ENCODE results near the gene NAA20. TPM values are rescaled to one million over a fixed set of nuclear protein-coding genes. Genes with fewer than 3 reads are reported as not detected.

NAA20 gene
- total and polyA plus RNA-seq, 4 donors = 26.8 to 75.6 (median 39.2) TPM

DNA sequence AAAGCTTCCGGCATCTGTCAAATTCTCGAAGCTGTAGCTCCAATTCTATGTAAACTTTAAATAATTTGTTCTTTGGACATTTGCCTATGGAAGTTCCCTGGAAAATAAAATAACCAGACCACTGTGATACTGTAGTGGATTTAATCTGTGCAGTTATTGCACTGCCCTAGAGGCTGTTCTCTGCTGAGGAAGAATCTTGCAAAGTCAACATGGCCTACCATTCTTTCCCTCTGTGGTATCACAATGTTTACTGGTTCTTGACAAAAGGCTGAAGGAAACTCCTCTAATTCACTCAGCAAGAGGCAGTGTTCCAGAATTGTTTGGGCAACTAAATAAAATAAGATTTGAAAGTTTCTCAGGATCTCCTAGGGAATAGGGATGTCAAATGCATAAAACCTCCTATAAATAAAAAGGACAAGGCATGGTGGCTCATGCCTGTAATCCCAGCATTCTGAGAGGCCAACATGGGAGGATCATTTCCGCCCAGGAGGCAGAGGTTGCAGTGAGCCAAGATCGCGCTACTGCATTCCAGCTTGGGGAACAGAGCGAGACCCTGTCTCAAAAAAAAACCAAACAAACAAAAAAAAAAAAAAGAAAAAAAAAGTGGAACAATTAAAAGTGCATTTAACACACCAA lies 22.7 kb downstream of the NAA20 start (continued):
- TF ChIP-seq, protein P1, sequence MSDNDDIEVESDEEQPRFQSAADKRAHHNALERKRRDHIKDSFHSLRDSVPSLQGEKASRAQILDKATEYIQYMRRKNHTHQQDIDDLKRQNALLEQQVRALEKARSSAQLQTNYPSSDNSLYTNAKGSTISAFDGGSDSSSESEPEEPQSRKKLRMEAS (IDR thresholded peaks at IDR 0.05) = no peak

DNA sequence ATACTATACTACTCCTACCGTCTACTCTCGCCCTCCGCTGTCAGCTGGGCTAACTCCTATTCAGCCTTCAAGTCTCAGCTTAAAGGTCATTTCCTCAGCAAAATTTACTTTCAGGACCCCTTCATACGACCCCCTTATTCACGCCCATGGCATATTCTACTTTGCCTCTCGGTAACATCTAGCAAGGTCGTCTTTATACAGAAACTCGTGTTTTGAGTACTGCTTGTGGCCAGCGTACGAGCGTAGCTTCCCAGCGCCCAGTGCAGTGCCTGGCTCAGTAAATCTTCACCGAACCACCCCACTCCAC lies 34.6 kb downstream of the NAA20 start:
- Histone ChIP-seq H3K27ac (ENCODE audit: low read depth in 1 of 2, low read length in 2 of 2) (peak overlapping the region; percentile 89 to 90), H3K9ac (ENCODE audit: low read depth in 1 of 2, low read length in 2 of 2) (peak overlapping the region; percentile 67 to 92), H3K9me3 (ENCODE audit: control insufficient read depth in 4 of 4, low read length in 3 of 4) (no peaks in the 10 kb centered on the region), H3K27me3 (ENCODE audit: control insufficient read depth in 4 of 4, insufficient read depth in 4 of 4, low read length in 3 of 4) (no peaks in the 10 kb centered on the region), H3K36me3 (ENCODE audit: control insufficient read depth in 4 of 4, insufficient read depth in 3 of 4, low read depth in 1 of 4, low read length in 3 of 4) (peaks cover 0 to 34% (median 30%) of the 10 kb centered on the region in 4 donors), H3K4me1 (ENCODE audit: control insufficient read depth in 4 of 4, insufficient read depth in 4 of 4, low read length in 3 of 4) (peaks cover 2 to 11% (median 7%) of the 10 kb centered on the region in 4 donors), H3K4me3 (ENCODE audit: low read depth in 1 of 3, low read length in 3 of 3) (peak overlapping the region; percentile 84 to 98 (median 91))
- 2% methylated on average over 13 of the region's 13 CpGs for WGBS
- DNase-seq (ENCODE audit: low spot score) = no peak
- TF ChIP-seq HNF4A (conservative IDR thresholded peaks at IDR 0.05) = no peak

DNA sequence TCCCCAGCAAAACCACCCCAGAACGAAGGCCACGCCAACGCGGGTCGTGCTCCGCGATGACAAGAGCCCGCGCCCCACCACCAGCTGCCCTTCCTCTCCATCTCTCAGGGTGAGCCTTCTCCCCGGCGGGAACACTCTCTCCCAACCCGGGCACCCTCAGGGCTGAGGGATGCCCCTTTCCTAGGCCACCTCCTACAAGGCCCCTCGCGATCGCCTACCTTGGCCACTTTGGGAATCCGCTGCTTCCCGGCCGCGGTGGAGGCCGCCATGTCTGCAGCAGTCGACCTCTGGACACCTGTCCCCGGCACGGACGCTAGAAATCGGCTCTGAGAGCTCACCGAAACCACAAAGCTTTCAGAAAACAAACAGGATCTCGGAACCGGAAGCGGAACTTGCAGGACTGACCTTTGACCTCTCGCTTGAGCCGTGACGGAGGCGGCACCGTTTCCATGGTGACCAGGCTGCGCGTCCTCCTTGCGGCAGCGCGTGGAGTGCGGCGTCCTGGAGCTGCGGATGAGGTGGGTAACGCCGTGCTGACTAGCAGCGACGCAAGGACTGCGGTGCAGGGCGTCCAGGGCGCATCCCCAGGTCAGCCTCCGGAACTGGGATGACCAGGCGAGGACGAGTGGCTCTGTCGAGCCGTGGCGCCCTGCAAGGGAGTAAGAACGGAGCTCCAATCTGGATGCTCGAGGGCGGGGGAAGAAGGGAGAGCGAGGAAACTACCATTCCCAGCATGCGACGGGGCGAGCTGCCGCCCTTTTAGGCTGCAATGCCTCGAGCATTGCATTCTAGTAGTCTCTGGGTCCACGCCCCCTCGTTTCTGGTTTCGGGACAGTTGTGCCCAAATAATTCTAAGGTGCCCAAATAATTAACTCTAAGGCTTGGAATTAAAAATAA lies 35.2 kb downstream of the NAA20 start, which contains the start of the genes CFAP61 and CRNKL1:
TSS of gene CFAP61 (plus strand) at position 459 of the 897 bp plus-strand sequence. CDS start 4,122 bp downstream, outside the sequence.
TSS of gene CRNKL1 (minus strand) at position 393 of the 897 bp plus-strand sequence. CDS start at position 269, 124 bp downstream.
- TF ChIP-seq RXRA (IDR thresholded peaks at IDR 0.05) (peak in 1 of 2 donors; percentile 5), TAF1 (conservative IDR thresholded peaks at IDR 0.05) (peak; percentile 70), NR2F2 (IDR thresholded peaks at IDR 0.05) (peak; percentile 86), YY1 (IDR thresholded peaks at IDR 0.05) (peak; percentile 87), RAD21 (IDR thresholded peaks at IDR 0.05) (peak; percentile 2 to 37), SP1 (IDR thresholded peaks at IDR 0.05) (peak; percentile 41), JUND (IDR thresholded peaks at IDR 0.05) (no peak), EGR1 (IDR thresholded peaks at IDR 0.05; ENCODE audit: low read depth in 2 of 2) (peak; percentile 61 to 82), HNF4A (conservative IDR thresholded peaks at IDR 0.05) (peak; percentile 34 to 57), HNF4G (IDR thresholded peaks at IDR 0.05) (no peak), GABPA (IDR thresholded peaks at IDR 0.05 in 1 of 2, conservative IDR thresholded peaks at IDR 0.05 in 1 of 2) (peak; percentile 92 to 98), FOXA2 (IDR thresholded peaks at IDR 0.05) (no peak), FOXA1 (IDR thresholded peaks at IDR 0.05) (no peak)
- TF ChIP-seq, protein P2, sequence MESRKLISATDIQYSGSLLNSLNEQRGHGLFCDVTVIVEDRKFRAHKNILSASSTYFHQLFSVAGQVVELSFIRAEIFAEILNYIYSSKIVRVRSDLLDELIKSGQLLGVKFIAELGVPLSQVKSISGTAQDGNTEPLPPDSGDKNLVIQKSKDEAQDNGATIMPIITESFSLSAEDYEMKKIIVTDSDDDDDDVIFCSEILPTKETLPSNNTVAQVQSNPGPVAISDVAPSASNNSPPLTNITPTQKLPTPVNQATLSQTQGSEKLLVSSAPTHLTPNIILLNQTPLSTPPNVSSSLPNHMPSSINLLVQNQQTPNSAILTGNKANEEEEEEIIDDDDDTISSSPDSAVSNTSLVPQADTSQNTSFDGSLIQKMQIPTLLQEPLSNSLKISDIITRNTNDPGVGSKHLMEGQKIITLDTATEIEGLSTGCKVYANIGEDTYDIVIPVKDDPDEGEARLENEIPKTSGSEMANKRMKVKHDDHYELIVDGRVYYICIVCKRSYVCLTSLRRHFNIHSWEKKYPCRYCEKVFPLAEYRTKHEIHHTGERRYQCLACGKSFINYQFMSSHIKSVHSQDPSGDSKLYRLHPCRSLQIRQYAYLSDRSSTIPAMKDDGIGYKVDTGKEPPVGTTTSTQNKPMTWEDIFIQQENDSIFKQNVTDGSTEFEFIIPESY (IDR thresholded peaks at IDR 0.05) = peak; percentile 6
- TF ChIP-seq, protein P1 (IDR thresholded peaks at IDR 0.05) = peak; percentile 94
- TF ChIP-seq, protein P3, sequence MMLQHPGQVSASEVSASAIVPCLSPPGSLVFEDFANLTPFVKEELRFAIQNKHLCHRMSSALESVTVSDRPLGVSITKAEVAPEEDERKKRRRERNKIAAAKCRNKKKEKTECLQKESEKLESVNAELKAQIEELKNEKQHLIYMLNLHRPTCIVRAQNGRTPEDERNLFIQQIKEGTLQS (IDR thresholded peaks at IDR 0.05) = no peak
- TF ChIP-seq, protein P4, sequence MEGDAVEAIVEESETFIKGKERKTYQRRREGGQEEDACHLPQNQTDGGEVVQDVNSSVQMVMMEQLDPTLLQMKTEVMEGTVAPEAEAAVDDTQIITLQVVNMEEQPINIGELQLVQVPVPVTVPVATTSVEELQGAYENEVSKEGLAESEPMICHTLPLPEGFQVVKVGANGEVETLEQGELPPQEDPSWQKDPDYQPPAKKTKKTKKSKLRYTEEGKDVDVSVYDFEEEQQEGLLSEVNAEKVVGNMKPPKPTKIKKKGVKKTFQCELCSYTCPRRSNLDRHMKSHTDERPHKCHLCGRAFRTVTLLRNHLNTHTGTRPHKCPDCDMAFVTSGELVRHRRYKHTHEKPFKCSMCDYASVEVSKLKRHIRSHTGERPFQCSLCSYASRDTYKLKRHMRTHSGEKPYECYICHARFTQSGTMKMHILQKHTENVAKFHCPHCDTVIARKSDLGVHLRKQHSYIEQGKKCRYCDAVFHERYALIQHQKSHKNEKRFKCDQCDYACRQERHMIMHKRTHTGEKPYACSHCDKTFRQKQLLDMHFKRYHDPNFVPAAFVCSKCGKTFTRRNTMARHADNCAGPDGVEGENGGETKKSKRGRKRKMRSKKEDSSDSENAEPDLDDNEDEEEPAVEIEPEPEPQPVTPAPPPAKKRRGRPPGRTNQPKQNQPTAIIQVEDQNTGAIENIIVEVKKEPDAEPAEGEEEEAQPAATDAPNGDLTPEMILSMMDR (IDR thresholded peaks at IDR 0.05; ENCODE audit: low read depth, low read length, missing input control) = peak; percentile 6
- TF ChIP-seq, protein P5, sequence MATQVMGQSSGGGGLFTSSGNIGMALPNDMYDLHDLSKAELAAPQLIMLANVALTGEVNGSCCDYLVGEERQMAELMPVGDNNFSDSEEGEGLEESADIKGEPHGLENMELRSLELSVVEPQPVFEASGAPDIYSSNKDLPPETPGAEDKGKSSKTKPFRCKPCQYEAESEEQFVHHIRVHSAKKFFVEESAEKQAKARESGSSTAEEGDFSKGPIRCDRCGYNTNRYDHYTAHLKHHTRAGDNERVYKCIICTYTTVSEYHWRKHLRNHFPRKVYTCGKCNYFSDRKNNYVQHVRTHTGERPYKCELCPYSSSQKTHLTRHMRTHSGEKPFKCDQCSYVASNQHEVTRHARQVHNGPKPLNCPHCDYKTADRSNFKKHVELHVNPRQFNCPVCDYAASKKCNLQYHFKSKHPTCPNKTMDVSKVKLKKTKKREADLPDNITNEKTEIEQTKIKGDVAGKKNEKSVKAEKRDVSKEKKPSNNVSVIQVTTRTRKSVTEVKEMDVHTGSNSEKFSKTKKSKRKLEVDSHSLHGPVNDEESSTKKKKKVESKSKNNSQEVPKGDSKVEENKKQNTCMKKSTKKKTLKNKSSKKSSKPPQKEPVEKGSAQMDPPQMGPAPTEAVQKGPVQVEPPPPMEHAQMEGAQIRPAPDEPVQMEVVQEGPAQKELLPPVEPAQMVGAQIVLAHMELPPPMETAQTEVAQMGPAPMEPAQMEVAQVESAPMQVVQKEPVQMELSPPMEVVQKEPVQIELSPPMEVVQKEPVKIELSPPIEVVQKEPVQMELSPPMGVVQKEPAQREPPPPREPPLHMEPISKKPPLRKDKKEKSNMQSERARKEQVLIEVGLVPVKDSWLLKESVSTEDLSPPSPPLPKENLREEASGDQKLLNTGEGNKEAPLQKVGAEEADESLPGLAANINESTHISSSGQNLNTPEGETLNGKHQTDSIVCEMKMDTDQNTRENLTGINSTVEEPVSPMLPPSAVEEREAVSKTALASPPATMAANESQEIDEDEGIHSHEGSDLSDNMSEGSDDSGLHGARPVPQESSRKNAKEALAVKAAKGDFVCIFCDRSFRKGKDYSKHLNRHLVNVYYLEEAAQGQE (IDR thresholded peaks at IDR 0.05) = no peak
- Histone ChIP-seq H3K9ac (ENCODE audit: low read depth in 1 of 2, low read length in 2 of 2) (peak within 1 kb of the TSS; percentile 67 to 92), H3K27me3 (ENCODE audit: control insufficient read depth in 4 of 4, insufficient read depth in 4 of 4, low read length in 3 of 4) (no peaks in the 10 kb centered on the region), H3K9me3 (ENCODE audit: control insufficient read depth in 4 of 4, low read length in 3 of 4) (no peaks in the 10 kb centered on the region), H3K4me3 (ENCODE audit: low read depth in 1 of 3, low read length in 3 of 3) (peak within 1 kb of the TSS; percentile 84 to 98 (median 91)), H3K4me1 (ENCODE audit: control insufficient read depth in 4 of 4, insufficient read depth in 4 of 4, low read length in 3 of 4) (peaks cover 2 to 11% (median 7%) of the 10 kb centered on the region in 4 donors), H3K36me3 (ENCODE audit: control insufficient read depth in 4 of 4, insufficient read depth in 3 of 4, low read depth in 1 of 4, low read length in 3 of 4) (peaks cover 0 to 28% (median 25%) of the 10 kb centered on the region in 4 donors), H3K27ac (ENCODE audit: low read depth in 1 of 2, low read length in 2 of 2) (peak within 1 kb of the TSS; percentile 89 to 90)
- WGBS = under 1% methylated on average over 67 of the region's 67 CpGs
- peak; percentile 95 for DNase-seq (ENCODE audit: low spot score)

Data from liver (tissue), 9 donors.